WTC11 (cell line): ENCODE measurements around the gene PPP2R3A. TPM values are rescaled to one million over a fixed set of nuclear protein-coding genes. Genes with fewer than 3 reads are reported as not detected.

Experiments used
- ATAC-seq: fragments of 200-7000 bp; cut with Tn5 transposase; 2 replicates; pipeline ENCODE4 v1.10.0; 2021; ENCODE audit warnings: mild to moderate bottlenecking, moderate library complexity
- CTCF ChIA-PET: fragments of 300-600 bp; sonication (Branson Sonifier 250); formaldehyde crosslinking; loops from one replicate; lab custom pipeline; 2021; ENCODE audit warnings: antibody characterized with exemption; lab: Charles Lee
- POLR2A ChIA-PET: fragments of 350-600 bp; sonication (Branson Sonifier 250); formaldehyde crosslinking; loops from one replicate; lab custom pipeline; 2021; ENCODE audit warnings: antibody characterized with exemption; lab: Charles Lee
- DNase-seq: peaks from one replicate; pipeline ENCODE4 v3.0.0; 2021; ENCODE audit warnings: low spot score
- H3K27ac Mint-ChIP-seq: 2 replicates; pipeline ENCODE4 v1.8.0; 2021; ENCODE audit warnings: mixed read lengths
- H3K27me3 Mint-ChIP-seq: 2 replicates; pipeline ENCODE4 v1.8.0; 2021; ENCODE audit warnings: low read depth, mild to moderate bottlenecking, moderate library complexity, mixed read lengths
- H3K36me3 Mint-ChIP-seq: 2 replicates; pipeline ENCODE4 v1.8.0; 2021; ENCODE audit warnings: mixed read lengths
- H3K4me1 Mint-ChIP-seq: 2 replicates; pipeline ENCODE4 v1.8.0; 2022; ENCODE audit warnings: mixed read lengths
- H3K4me3 Mint-ChIP-seq: 2 replicates; pipeline ENCODE4 v1.8.0; 2021; ENCODE audit warnings: mild to moderate bottlenecking, moderate library complexity, mixed read lengths
- H3K9me3 Mint-ChIP-seq: 2 replicates; pipeline ENCODE4 v1.8.0; 2021; ENCODE audit warnings: mixed read lengths
- ARID4B ChIP-seq: sonication (generic); formaldehyde crosslinking; IDR thresholded peaks from 2 replicates; pipeline ENCODE4 v1.8.0; 2023; ENCODE audit warnings: missing genetic modification reagents, mild to moderate bottlenecking, borderline replicate concordance
- E2F1 ChIP-seq: sonication (generic); formaldehyde crosslinking; IDR thresholded peaks from 2 replicates; pipeline ENCODE4 v1.8.0; 2022; ENCODE audit warnings: mild to moderate bottlenecking, missing genetic modification reagents
- ESRRA ChIP-seq: sonication (generic); formaldehyde crosslinking; IDR thresholded peaks from 2 replicates; pipeline ENCODE4 v1.8.1; 2022; ENCODE audit warnings: mild to moderate bottlenecking, missing genetic modification reagents, borderline replicate concordance
- ETV6 ChIP-seq: sonication (generic); formaldehyde crosslinking; IDR thresholded peaks from 2 replicates; pipeline ENCODE4 v1.8.1; 2022; ENCODE audit warnings: mild to moderate bottlenecking, missing genetic modification reagents
- FOXJ3 ChIP-seq: sonication (generic); formaldehyde crosslinking; IDR thresholded peaks from 2 replicates; pipeline ENCODE4 v1.9.0; 2021; ENCODE audit warnings: missing genetic modification reagents, mild to moderate bottlenecking, borderline replicate concordance
- HMGA2 ChIP-seq: fragments of 250-450 bp; sonication (Bioruptor Pico); IDR thresholded peaks from 2 replicates; pipeline ENCODE4 v1.4.0; 2021; ENCODE audit warnings: mild to moderate bottlenecking, moderate library complexity
- JAZF1 ChIP-seq: fragments of 250-450 bp; sonication (Bioruptor Pico); IDR thresholded peaks from 2 replicates; pipeline ENCODE4 v1.9.0; 2021; ENCODE audit warnings: moderate library complexity, mild to moderate bottlenecking, inconsistent platforms
- JUN ChIP-seq: sonication (generic); formaldehyde crosslinking; IDR thresholded peaks from 2 replicates; pipeline ENCODE4 v1.8.0; 2023; ENCODE audit warnings: mild to moderate bottlenecking, missing genetic modification reagents
- NR1H2 ChIP-seq: sonication (generic); formaldehyde crosslinking; IDR thresholded peaks from 2 replicates; pipeline ENCODE4 v1.9.0; 2021; ENCODE audit warnings: mild to moderate bottlenecking, moderate library complexity, missing genetic modification reagents
- NR2C2 ChIP-seq: sonication (generic); formaldehyde crosslinking; IDR thresholded peaks from 2 replicates; pipeline ENCODE4 v1.8.0; 2022; ENCODE audit warnings: mild to moderate bottlenecking, missing genetic modification reagents
- OVOL2 ChIP-seq: fragments of 250-450 bp; sonication (Bioruptor Pico); IDR thresholded peaks from 2 replicates; pipeline ENCODE4 v1.9.0; 2021; ENCODE audit warnings: mild to moderate bottlenecking, borderline replicate concordance
- STAT6 ChIP-seq: sonication (generic); formaldehyde crosslinking; conservative IDR thresholded peaks from 2 replicates; pipeline ENCODE4 v1.8.1; 2023; ENCODE audit warnings: mild to moderate bottlenecking, low read depth, missing genetic modification reagents, moderate library complexity
- TEAD4 ChIP-seq: sonication (generic); formaldehyde crosslinking; IDR thresholded peaks from 2 replicates; pipeline ENCODE4 v1.8.0; 2022; ENCODE audit warnings: mild to moderate bottlenecking, missing genetic modification reagents
- ZNF121 ChIP-seq: sonication (generic); formaldehyde crosslinking; IDR thresholded peaks from 2 replicates; pipeline ENCODE4 v1.8.0; 2023; ENCODE audit warnings: missing genetic modification reagents
- ZNF232 ChIP-seq: sonication (generic); formaldehyde crosslinking; IDR thresholded peaks from 2 replicates; pipeline ENCODE4 v1.8.0; 2022; ENCODE audit warnings: mild to moderate bottlenecking, missing genetic modification reagents
- ZNF532 ChIP-seq: fragments of 250-450 bp; sonication (Bioruptor Pico); IDR thresholded peaks from 2 replicates; pipeline ENCODE4 v1.9.0; 2021; ENCODE audit warnings: mild to moderate bottlenecking, borderline replicate concordance
- ZSCAN18 ChIP-seq: fragments of 250-450 bp; sonication (Bioruptor Pico); IDR thresholded peaks from 2 replicates; pipeline ENCODE4 v2.1.2; 2022; ENCODE audit warnings: mild to moderate bottlenecking, moderate library complexity
- total RNA-seq: library from RNA; stranded (reverse); gene quantifications from 3 replicates; pipeline ENCODE4 v1.2.3, GENCODE V29; 2021

The PPP2R3A gene
- total RNA-seq, 1 experiment from 2014 or later: 13.1 TPM

- Mint-ChIP-seq H3K27me3 (peaks cover under 1% of the 10 kb centered on the region; the same call in 1 of the 2 replicates), H3K4me3 (no peak overlapping the region), H3K36me3 (no peaks in the 10 kb centered on the region), H3K9me3 (peaks cover 4% of the 10 kb centered on the region; the same call in 1 of the 2 replicates), H3K27ac (no peak overlapping the region), H3K4me1 (no peaks in the 10 kb centered on the region)
- TF ChIP-seq JAZF1 (CRISPR knock-in tag): no peak
- TF ChIP-seq OVOL2 (CRISPR knock-in tag): no peak
- TF ChIP-seq NR1H2 (CRISPR knock-in tag): no peak
- TF ChIP-seq STAT6 (CRISPR knock-in tag): no peak
- TF ChIP-seq ESRRA (CRISPR knock-in tag): no peak
- TF ChIP-seq ZNF532 (CRISPR knock-in tag): no peak
- TF ChIP-seq NR2C2 (CRISPR knock-in tag): no peak
- TF ChIP-seq TEAD4: no peak
- TF ChIP-seq ZNF232 (CRISPR knock-in tag): no peak
- no peak for TF ChIP-seq JUN (CRISPR knock-in tag)
- TF ChIP-seq E2F1 (CRISPR knock-in tag): no peak
- no peak for TF ChIP-seq HMGA2 (CRISPR knock-in tag)
- TF ChIP-seq FOXJ3 (CRISPR knock-in tag): no peak
- TF ChIP-seq ARID4B (CRISPR knock-in tag): no peak
- no peak for TF ChIP-seq ZNF121 (CRISPR knock-in tag)
- no peak for TF ChIP-seq ETV6 (CRISPR knock-in tag)
- no peak for TF ChIP-seq ZSCAN18 (CRISPR knock-in tag)
- no peak for ATAC-seq
- CTCF ChIA-PET: no interaction called here
- POLR2A ChIA-PET: interaction anchor here (0.6 kb wide), 1 partner anchor 206 kb away, joined by 3 read pairs; no protein-coding TSS in a partner anchor
- no peak for DNase-seq
These were observed 168.6 kb downstream of the PPP2R3A start for GRCh38 chr3:136134091-136134490.
